ENCODE data around the gene DPEP1.

Gene DPEP1

GRCh38 chr16:89605186-89605970 lies 8.1 kb upstream of the DPEP1 start:
- H3K4me3 ChIP-seq (ENCODE audit: low read length): no peak overlapping the region
- TF ChIP-seq CTCF (conservative IDR thresholded peaks at IDR 0.05; ENCODE audit: low read depth, low read length): no peak
- no peak for DNase-seq (ENCODE audit: low read depth)

GRCh38 chr16:89606006-89606405 lies 7.4 kb upstream of the DPEP1 start:
- no peak for TF ChIP-seq CTCF (conservative IDR thresholded peaks at IDR 0.05; ENCODE audit: low read depth, low read length)
- no peak overlapping the region for H3K4me3 ChIP-seq (ENCODE audit: low read length)
- no peak for DNase-seq (ENCODE audit: low read depth)

- DNase-seq (ENCODE audit: low read depth): no peak
- TF ChIP-seq CTCF (conservative IDR thresholded peaks at IDR 0.05; ENCODE audit: low read depth, low read length): no peak
Measured at GRCh38 chr16:89607453-89607852, 6.0 kb upstream of the DPEP1 start.

GRCh38 chr16:89607937-89608740 lies 5.3 kb upstream of the DPEP1 start:
- no peak overlapping the region for H3K4me3 ChIP-seq (ENCODE audit: low read length)
- TF ChIP-seq CTCF (conservative IDR thresholded peaks at IDR 0.05; ENCODE audit: low read depth, low read length): no peak
- no peak for DNase-seq (ENCODE audit: low read depth)

More at GRCh38 chr16:89607453-89607852, 6.0 kb upstream of the DPEP1 start:
- no peak overlapping the region for H3K4me3 ChIP-seq (ENCODE audit: low read length)

- no peak for TF ChIP-seq CTCF (conservative IDR thresholded peaks at IDR 0.05; ENCODE audit: low read depth, low read length)
Measured at GRCh38 chr16:89610108-89610453, 3.4 kb upstream of the DPEP1 start.

GRCh38 chr16:89612415-89613166 lies 851 bp upstream of the DPEP1 start:
- H3K4me3 ChIP-seq (ENCODE audit: low read length): no peak overlapping the region
- DNase-seq (ENCODE audit: low read depth): no peak
- TF ChIP-seq CTCF (conservative IDR thresholded peaks at IDR 0.05; ENCODE audit: low read depth, low read length): no peak

More at GRCh38 chr16:89610108-89610453, 3.4 kb upstream of the DPEP1 start:
- no peak overlapping the region for H3K4me3 ChIP-seq (ENCODE audit: low read length)
- DNase-seq (ENCODE audit: low read depth): no peak

Measured in retinal pigment epithelial cell (primary cell).